RCC 7860 (cell line): ENCODE results near the gene ZNF30.
"Not testable (repeated sequence)": the region's sequence is repeated elsewhere in the genome, so short reads cannot be mapped to it uniquely, and the experiment has no call there.

Experiments
- DNase-seq: peaks from one replicate; pipeline ENCODE4 v3.0.0-alpha.2; 2015; ENCODE audit warnings: low spot score
- FAIRE-seq: peaks from 2 replicates; lab custom pipeline; 2012; peaks lifted over from hg19 to GRCh38; lab: Jason Lieb, UNC

Gene ZNF30

DNA sequence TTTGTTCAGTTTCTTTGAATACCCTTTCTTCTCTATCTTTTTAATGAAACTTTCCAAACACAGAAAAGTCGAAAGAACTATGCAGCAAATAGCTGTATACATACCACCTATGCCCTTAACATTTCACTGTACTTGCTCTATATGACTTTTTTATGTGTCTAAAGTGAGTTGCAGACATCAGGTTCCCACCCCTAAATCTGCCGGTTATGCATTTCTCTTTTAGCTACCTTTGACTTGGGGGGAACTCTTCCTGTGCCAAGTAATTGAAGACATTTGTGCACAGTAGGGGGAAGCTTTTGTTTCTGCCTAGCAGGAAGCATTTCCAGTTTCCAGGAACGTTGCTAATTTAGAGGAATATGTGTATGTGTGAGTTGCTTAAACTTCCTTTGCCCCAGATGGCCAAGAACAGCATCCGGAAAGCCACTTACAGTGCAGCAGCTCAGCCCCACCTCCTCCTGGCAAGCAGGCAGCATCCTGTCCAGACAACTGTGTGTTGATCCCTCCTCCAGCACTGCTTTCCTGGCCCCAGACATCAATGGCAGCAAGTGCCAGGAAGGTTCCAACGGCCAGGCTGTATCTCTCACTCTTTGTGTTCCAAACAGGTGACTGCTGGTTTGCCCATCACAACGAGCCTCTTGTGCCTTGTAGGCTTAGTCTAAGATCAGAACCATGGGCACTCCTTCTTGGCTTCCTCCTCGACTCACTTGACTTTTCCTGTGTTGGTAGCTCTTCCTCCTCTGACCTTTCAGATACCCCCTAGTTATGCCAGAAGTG, 58.7 kb downstream of the ZNF30 start:
- DNase-seq, result no peak
- FAIRE-seq, result no peak

DNA sequence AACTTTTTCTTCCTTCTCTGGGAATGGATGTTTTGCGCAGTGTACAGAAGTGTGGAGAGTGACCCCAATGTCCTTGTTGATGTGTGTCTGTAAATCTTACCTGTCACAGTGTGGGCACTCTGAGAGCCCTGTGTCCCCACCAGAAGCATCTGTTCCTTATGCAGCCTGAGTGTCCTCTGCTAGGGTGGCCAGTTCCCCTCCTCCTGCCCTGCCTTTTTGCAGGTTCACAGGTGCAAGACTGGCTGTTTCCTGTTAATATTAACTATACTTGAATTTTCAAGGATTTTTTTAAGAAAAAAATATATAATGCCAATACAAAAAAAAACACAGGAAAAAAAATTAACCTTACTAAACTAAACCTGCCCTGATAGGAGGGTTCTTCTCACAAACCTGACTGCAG, 61.4 kb downstream of the ZNF30 start:
- DNase-seq (no peak), FAIRE-seq (no peak)

DNA sequence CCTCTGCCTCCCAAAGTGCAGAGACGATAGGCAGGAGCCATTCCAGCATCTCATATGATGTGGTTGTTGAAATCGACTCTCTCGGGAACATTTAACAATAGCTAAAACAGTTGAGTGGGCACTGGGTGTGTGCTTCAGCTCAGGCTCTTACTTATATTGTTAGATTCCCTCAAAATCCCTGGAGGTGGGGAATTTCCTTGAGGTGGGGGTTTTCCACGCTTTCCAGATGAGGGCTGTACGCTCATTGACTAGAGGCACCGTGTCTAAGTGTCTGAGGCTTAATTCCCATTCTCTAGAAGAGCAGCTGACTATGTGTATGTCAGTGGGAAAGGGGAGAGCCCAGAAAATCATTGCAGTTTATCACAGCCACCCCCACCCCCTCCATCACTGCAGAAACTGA, 62.6 kb downstream of the ZNF30 start:
- DNase-seq (no peak), FAIRE-seq (no peak)

DNA sequence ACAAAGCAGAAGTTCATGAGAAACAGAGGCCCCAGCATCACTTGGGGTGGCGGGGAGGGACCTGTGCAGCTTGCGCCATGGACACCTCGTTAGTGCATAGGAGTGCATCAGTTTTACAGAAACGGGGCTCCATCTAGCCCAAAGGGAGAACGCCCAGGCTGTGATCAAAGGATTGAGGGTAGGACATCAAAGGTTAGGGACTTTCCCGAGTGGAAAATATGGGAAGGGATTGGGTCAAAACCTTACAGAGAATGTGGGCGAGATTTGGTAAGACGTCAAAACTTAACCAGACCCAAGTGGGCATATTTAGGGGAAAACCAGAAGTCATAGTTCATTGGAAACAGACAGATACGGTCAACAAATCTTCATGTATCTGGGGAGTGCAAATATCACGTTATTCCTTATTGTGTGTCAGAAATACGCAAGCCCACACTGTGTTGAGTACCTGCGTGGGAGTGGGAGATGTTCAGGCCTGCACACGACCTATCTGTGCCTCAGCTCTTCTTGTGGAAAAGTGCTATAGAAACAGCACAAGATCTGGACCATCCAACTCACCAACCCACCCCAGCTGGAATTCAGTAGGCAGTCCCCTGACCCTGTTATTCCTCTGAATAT, 64.0 kb downstream of the ZNF30 start:
- DNase-seq, result no peak
- FAIRE-seq, result no peak

GRCh38 chr19:34991542-34992333, 65.0 kb downstream of the ZNF30 start:
- FAIRE-seq, result no peak
- DNase-seq, result no peak

DNA sequence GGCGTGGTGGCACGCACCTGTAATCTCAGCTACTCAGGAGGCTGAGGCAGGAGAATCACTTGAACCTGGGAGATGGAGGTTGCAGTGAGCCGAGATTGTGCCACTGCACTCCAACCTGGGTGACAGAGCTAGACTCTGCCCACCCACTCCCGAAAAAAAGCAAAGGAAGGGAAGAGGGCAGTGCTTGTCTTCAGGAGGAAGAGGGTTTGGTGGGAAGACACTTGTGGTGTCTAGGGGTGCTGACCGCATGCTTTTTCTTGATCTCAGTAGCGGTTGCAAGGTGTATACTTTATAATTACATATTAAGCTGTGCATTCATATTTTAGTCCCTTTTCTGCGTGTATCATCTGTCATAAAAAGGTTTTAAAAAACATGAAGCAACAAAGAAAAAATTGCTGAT, 65.9 kb downstream of the ZNF30 start:
- FAIRE-seq, DNase-seq: not testable (repeated sequence)

- FAIRE-seq, result no peak
- no peak for DNase-seq
Observed at GRCh38 chr19:34994286-34994642, 67.6 kb downstream of the ZNF30 start.
